ENCODE results near the gene DIDO1.

DIDO1 gene

GRCh38 chr20:62900692-62901584 lies 25.4 kb downstream of the DIDO1 start:
- TF ChIP-seq YY1 (IDR thresholded peaks at IDR 0.05; ENCODE audit: low read depth): no peak
- TF ChIP-seq, protein P1, sequence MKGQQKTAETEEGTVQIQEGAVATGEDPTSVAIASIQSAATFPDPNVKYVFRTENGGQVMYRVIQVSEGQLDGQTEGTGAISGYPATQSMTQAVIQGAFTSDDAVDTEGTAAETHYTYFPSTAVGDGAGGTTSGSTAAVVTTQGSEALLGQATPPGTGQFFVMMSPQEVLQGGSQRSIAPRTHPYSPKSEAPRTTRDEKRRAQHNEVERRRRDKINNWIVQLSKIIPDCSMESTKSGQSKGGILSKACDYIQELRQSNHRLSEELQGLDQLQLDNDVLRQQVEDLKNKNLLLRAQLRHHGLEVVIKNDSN (IDR thresholded peaks at IDR 0.05): no peak
- TF ChIP-seq TCF12 (IDR thresholded peaks at IDR 0.05; ENCODE audit: low read depth): no peak
- TF ChIP-seq FOXM1 (IDR thresholded peaks at IDR 0.05; ENCODE audit: borderline replicate concordance, low read depth): no peak
- no peak for TF ChIP-seq EP300 (IDR thresholded peaks at IDR 0.05; ENCODE audit: borderline replicate concordance)
- TF ChIP-seq, protein P2, sequence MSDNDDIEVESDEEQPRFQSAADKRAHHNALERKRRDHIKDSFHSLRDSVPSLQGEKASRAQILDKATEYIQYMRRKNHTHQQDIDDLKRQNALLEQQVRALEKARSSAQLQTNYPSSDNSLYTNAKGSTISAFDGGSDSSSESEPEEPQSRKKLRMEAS (IDR thresholded peaks at IDR 0.05): no peak
- no peak for TF ChIP-seq NFIC (IDR thresholded peaks at IDR 0.05)
- no peak for TF ChIP-seq EGR1 (IDR thresholded peaks at IDR 0.05)
- TF ChIP-seq TEAD4 (IDR thresholded peaks at IDR 0.05): no peak
- TF ChIP-seq RAD21 (IDR thresholded peaks at IDR 0.05; ENCODE audit: low read depth): no peak
- TF ChIP-seq TAF1 (IDR thresholded peaks at IDR 0.05; ENCODE audit: low read depth): no peak
- no peak for TF ChIP-seq ZBTB7A (IDR thresholded peaks at IDR 0.05; ENCODE audit: low read depth)
- TF ChIP-seq CREB1 (IDR thresholded peaks at IDR 0.05; ENCODE audit: low read depth): no peak
- no peak for TF ChIP-seq CEBPB (IDR thresholded peaks at IDR 0.05)
- TF ChIP-seq REST (IDR thresholded peaks at IDR 0.05; ENCODE audit: low read depth): no peak

GRCh38 chr20:62900052-62900691 lies 26.1 kb downstream of the DIDO1 start:
- TF ChIP-seq EP300 (IDR thresholded peaks at IDR 0.05; ENCODE audit: borderline replicate concordance) (0 out of 2 replicates have a peak, but pooled peaks have one; percentile 6), CREB1 (IDR thresholded peaks at IDR 0.05; ENCODE audit: low read depth) (no peak), ZBTB7A (IDR thresholded peaks at IDR 0.05; ENCODE audit: low read depth) (no peak), FOXM1 (IDR thresholded peaks at IDR 0.05; ENCODE audit: borderline replicate concordance, low read depth) (no peak), RAD21 (IDR thresholded peaks at IDR 0.05; ENCODE audit: low read depth) (peak; percentile 61)
- TF ChIP-seq, protein P2 (IDR thresholded peaks at IDR 0.05): peak; percentile 26; the same call in 1 of the 2 replicates

DNA sequence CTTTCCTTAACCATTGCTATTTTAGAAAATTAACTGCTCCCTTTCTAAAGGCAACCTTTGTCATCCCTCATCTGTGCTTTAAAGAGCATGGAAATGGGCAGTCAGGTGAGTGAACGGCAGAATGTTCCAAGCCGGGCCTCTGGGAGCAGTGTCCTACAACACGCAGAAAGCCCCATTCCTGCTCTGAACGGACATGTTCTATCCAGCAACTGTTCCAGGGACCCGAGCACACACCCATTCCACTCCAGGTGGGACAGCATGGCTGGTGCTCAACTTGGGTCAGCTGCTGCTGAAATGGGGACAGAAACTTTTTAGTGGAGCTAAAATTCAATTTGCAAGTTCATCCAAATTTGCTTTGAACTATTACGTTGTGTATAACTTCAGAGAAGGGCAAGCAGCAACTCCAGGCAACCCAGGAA lies 26.7 kb downstream of the DIDO1 start:
- TF ChIP-seq CREB1 (IDR thresholded peaks at IDR 0.05; ENCODE audit: low read depth): no peak
- TF ChIP-seq TCF12 (IDR thresholded peaks at IDR 0.05; ENCODE audit: low read depth): no peak
- TF ChIP-seq FOXM1 (IDR thresholded peaks at IDR 0.05; ENCODE audit: borderline replicate concordance, low read depth): no peak
- no peak for TF ChIP-seq EGR1 (IDR thresholded peaks at IDR 0.05)
- TF ChIP-seq TEAD4 (IDR thresholded peaks at IDR 0.05): no peak
- no peak for TF ChIP-seq CEBPB (IDR thresholded peaks at IDR 0.05)
- TF ChIP-seq RAD21 (IDR thresholded peaks at IDR 0.05; ENCODE audit: low read depth): no peak
- no peak for TF ChIP-seq ZBTB7A (IDR thresholded peaks at IDR 0.05; ENCODE audit: low read depth)
- no peak for TF ChIP-seq TAF1 (IDR thresholded peaks at IDR 0.05; ENCODE audit: low read depth)
- TF ChIP-seq YY1 (IDR thresholded peaks at IDR 0.05; ENCODE audit: low read depth): no peak
- no peak for TF ChIP-seq REST (IDR thresholded peaks at IDR 0.05; ENCODE audit: low read depth)
- TF ChIP-seq, protein P1 (IDR thresholded peaks at IDR 0.05): no peak
- no peak for TF ChIP-seq NFIC (IDR thresholded peaks at IDR 0.05)
- TF ChIP-seq, protein P2 (IDR thresholded peaks at IDR 0.05): no peak
- no peak for TF ChIP-seq EP300 (IDR thresholded peaks at IDR 0.05; ENCODE audit: borderline replicate concordance)

- TF ChIP-seq EP300 (IDR thresholded peaks at IDR 0.05; ENCODE audit: borderline replicate concordance) (no peak), EGR1 (IDR thresholded peaks at IDR 0.05) (no peak), CEBPB (IDR thresholded peaks at IDR 0.05) (no peak), RAD21 (IDR thresholded peaks at IDR 0.05; ENCODE audit: low read depth) (no peak), REST (IDR thresholded peaks at IDR 0.05; ENCODE audit: low read depth) (no peak), TEAD4 (IDR thresholded peaks at IDR 0.05) (no peak), ZBTB7A (IDR thresholded peaks at IDR 0.05; ENCODE audit: low read depth) (no peak), TAF1 (IDR thresholded peaks at IDR 0.05; ENCODE audit: low read depth) (no peak), NFIC (IDR thresholded peaks at IDR 0.05) (no peak), YY1 (IDR thresholded peaks at IDR 0.05; ENCODE audit: low read depth) (no peak), TCF12 (IDR thresholded peaks at IDR 0.05; ENCODE audit: low read depth) (no peak), FOXM1 (IDR thresholded peaks at IDR 0.05; ENCODE audit: borderline replicate concordance, low read depth) (no peak), CREB1 (IDR thresholded peaks at IDR 0.05; ENCODE audit: low read depth) (no peak)
- TF ChIP-seq, protein P1 (IDR thresholded peaks at IDR 0.05): no peak
- TF ChIP-seq, protein P2 (IDR thresholded peaks at IDR 0.05): no peak
These were observed 27.2 kb downstream of the DIDO1 start for GRCh38 chr20:62898970-62899632.

Data from Ishikawa (cell line).